ENCODE results near the gene OXSR1. TPM values are rescaled to one million over a fixed set of nuclear protein-coding genes. Genes with fewer than 3 reads are reported as not detected.

OXSR1 gene
- total and polyA plus RNA-seq, 2 of the 13 experiments (the other 11 are each of a cell fraction or from before 2014, with no cell fraction given), result 27.4 to 32.6 TPM

- TF ChIP-seq ARID5B (CRISPR knock-in tag; IDR thresholded peaks at IDR 0.05) (peak; percentile 94), ZNF607 (CRISPR knock-in tag; IDR thresholded peaks at IDR 0.05; ENCODE audit: borderline replicate concordance) (0 out of 2 replicates have a peak, but pooled peaks have one; percentile 22), ZNF121 (CRISPR knock-in tag; IDR thresholded peaks at IDR 0.05) (no peak; the same call in 1 of the 2 replicates), FOXK1 (CRISPR knock-in tag; IDR thresholded peaks at IDR 0.05; ENCODE audit: borderline replicate concordance, low read depth) (peak; percentile 37; the same call in 1 of the 2 replicates), HOXA3 (CRISPR knock-in tag; IDR thresholded peaks at IDR 0.05) (peak; percentile 82; the same call in 1 of the 2 replicates), ZBTB20 (CRISPR knock-in tag; IDR thresholded peaks at IDR 0.05; ENCODE audit: borderline replicate concordance, low read depth) (peak; percentile 73; the same call in 1 of the 2 replicates), ZNF335 (CRISPR knock-in tag; IDR thresholded peaks at IDR 0.05) (peak; percentile 48; the same call in 1 of the 2 replicates), NAIF1 (CRISPR knock-in tag; IDR thresholded peaks at IDR 0.05; ENCODE audit: borderline replicate concordance) (no peak), RFXAP (CRISPR knock-in tag; IDR thresholded peaks at IDR 0.05; ENCODE audit: borderline replicate concordance) (peak; percentile 55; the same call in 1 of the 2 replicates), CBX2 (IDR thresholded peaks at IDR 0.05; ENCODE audit: low read depth, low read length) (no peak), CBX2 (CRISPR knock-in tag; IDR thresholded peaks at IDR 0.05; ENCODE audit: low read depth) (no peak), GABPB1 (CRISPR knock-in tag; IDR thresholded peaks at IDR 0.05) (no peak), ZNF235 (CRISPR knock-in tag; IDR thresholded peaks at IDR 0.05; ENCODE audit: borderline replicate concordance) (no peak), ATF1 (CRISPR knock-in tag; IDR thresholded peaks at IDR 0.05) (peak; percentile 77), ISL2 (CRISPR knock-in tag; IDR thresholded peaks at IDR 0.05) (peak; percentile 83), ELF3 (CRISPR knock-in tag; IDR thresholded peaks at IDR 0.05) (peak; percentile 74)
- TF ChIP-seq, protein P1, sequence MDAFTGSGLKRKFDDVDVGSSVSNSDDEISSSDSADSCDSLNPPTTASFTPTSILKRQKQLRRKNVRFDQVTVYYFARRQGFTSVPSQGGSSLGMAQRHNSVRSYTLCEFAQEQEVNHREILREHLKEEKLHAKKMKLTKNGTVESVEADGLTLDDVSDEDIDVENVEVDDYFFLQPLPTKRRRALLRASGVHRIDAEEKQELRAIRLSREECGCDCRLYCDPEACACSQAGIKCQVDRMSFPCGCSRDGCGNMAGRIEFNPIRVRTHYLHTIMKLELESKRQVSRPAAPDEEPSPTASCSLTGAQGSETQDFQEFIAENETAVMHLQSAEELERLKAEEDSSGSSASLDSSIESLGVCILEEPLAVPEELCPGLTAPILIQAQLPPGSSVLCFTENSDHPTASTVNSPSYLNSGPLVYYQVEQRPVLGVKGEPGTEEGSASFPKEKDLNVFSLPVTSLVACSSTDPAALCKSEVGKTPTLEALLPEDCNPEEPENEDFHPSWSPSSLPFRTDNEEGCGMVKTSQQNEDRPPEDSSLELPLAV (CRISPR knock-in tag; conservative IDR thresholded peaks at IDR 0.05; ENCODE audit: low read depth), result no peak
- TF ChIP-seq, protein P2, sequence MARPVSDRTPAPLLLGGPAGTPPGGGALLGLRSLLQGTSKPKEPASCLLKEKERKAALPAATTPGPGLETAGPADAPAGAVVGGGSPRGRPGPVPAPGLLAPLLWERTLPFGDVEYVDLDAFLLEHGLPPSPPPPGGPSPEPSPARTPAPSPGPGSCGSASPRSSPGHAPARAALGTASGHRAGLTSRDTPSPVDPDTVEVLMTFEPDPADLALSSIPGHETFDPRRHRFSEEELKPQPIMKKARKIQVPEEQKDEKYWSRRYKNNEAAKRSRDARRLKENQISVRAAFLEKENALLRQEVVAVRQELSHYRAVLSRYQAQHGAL (CRISPR knock-in tag; IDR thresholded peaks at IDR 0.05; ENCODE audit: not compliant biosample characterization), result no peak
- TF ChIP-seq, protein P3, sequence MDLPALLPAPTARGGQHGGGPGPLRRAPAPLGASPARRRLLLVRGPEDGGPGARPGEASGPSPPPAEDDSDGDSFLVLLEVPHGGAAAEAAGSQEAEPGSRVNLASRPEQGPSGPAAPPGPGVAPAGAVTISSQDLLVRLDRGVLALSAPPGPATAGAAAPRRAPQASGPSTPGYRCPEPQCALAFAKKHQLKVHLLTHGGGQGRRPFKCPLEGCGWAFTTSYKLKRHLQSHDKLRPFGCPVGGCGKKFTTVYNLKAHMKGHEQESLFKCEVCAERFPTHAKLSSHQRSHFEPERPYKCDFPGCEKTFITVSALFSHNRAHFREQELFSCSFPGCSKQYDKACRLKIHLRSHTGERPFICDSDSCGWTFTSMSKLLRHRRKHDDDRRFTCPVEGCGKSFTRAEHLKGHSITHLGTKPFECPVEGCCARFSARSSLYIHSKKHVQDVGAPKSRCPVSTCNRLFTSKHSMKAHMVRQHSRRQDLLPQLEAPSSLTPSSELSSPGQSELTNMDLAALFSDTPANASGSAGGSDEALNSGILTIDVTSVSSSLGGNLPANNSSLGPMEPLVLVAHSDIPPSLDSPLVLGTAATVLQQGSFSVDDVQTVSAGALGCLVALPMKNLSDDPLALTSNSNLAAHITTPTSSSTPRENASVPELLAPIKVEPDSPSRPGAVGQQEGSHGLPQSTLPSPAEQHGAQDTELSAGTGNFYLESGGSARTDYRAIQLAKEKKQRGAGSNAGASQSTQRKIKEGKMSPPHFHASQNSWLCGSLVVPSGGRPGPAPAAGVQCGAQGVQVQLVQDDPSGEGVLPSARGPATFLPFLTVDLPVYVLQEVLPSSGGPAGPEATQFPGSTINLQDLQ (CRISPR knock-in tag; IDR thresholded peaks at IDR 0.05), result no peak
These were observed 31.6 kb upstream of the OXSR1 start (continued) for GRCh38 chr3:38133557-38134405.
